ENCODE results near the gene DTNB. TPM values are rescaled to one million over a fixed set of nuclear protein-coding genes. Genes with fewer than 3 reads are reported as not detected.

The DTNB gene
- total and polyA plus RNA-seq, 9 donors = 8.0 to 24.9 (median 17.5) TPM

GRCh38 chr2:25698752-25699151 lies 25.4 kb upstream of the DTNB start:
- intact Hi-C loops (cut with DNase I) = no loop called here

DNA sequence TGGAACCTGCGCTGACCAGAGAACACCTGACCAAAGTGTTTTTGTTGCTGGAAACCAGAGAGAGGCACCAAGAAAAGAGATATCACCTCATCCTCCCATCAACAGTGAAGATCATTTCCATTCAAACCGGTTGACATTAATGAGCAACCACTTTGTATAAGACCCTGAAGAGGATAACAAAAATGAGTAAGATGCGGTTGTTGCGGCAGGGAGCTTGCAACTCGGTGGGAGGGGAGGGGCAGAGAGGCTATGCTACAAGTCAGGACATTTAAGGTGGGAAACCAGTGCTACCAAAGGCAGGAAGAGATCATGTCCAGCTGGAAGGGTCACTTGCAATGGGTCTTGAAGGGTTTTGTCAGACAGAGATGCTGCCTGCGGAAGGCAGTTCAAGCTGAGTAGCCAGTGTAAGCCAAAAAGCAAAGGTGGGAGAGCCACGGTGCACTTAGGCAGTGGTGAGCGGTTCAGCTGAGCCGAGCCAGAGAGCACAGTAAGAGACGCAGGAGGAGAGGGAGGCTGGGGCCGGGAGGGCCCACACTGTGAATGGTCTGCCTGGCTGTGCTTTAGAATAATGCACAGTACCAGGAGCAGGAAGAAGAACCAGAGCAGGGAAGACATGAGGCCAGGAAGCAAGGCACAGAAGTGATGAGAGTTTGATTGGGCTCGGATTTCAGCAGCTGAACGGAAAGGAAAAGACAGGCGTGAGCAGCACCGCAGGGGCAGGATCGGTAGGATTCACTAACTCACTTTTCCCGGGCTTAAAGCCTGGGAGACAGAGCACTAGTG lies 24.4 kb upstream of the DTNB start:
- 24 to 34% (median 27%) methylated on average over 17 of the region's 17 CpGs for WGBS, 3 donors
- Histone ChIP-seq H3K9me3 (no peaks in the 10 kb centered on the region), H3K4me3 (no peak overlapping the region), H3K27ac (no peak overlapping the region), H3K4me1 (ENCODE audit: insufficient read depth) (no peaks in the 10 kb centered on the region), H3K36me3 (no peaks in the 10 kb centered on the region), H3K27me3 (no peaks in the 10 kb centered on the region)
- intact Hi-C loops (cut with DNase I) = no loop called here
- no peak for DNase-seq
- no peak for TF ChIP-seq EP300 (IDR thresholded peaks at IDR 0.05)
- no peak for TF ChIP-seq POLR2A (IDR thresholded peaks at IDR 0.05)
- TF ChIP-seq, protein P1, sequence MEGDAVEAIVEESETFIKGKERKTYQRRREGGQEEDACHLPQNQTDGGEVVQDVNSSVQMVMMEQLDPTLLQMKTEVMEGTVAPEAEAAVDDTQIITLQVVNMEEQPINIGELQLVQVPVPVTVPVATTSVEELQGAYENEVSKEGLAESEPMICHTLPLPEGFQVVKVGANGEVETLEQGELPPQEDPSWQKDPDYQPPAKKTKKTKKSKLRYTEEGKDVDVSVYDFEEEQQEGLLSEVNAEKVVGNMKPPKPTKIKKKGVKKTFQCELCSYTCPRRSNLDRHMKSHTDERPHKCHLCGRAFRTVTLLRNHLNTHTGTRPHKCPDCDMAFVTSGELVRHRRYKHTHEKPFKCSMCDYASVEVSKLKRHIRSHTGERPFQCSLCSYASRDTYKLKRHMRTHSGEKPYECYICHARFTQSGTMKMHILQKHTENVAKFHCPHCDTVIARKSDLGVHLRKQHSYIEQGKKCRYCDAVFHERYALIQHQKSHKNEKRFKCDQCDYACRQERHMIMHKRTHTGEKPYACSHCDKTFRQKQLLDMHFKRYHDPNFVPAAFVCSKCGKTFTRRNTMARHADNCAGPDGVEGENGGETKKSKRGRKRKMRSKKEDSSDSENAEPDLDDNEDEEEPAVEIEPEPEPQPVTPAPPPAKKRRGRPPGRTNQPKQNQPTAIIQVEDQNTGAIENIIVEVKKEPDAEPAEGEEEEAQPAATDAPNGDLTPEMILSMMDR (IDR thresholded peaks at IDR 0.05) = no peak

More at GRCh38 chr2:25698752-25699151, 25.4 kb upstream of the DTNB start:
- Histone ChIP-seq H3K4me1 (ENCODE audit: insufficient read depth) (no peaks in the 10 kb centered on the region), H3K27ac (no peak overlapping the region), H3K27me3 (no peaks in the 10 kb centered on the region), H3K36me3 (no peaks in the 10 kb centered on the region), H3K4me3 (no peak overlapping the region), H3K9me3 (no peaks in the 10 kb centered on the region)
- TF ChIP-seq POLR2A (IDR thresholded peaks at IDR 0.05) (no peak), EP300 (IDR thresholded peaks at IDR 0.05) (no peak)
- TF ChIP-seq, protein P1 (IDR thresholded peaks at IDR 0.05) = no peak
- no peak for DNase-seq

DNA sequence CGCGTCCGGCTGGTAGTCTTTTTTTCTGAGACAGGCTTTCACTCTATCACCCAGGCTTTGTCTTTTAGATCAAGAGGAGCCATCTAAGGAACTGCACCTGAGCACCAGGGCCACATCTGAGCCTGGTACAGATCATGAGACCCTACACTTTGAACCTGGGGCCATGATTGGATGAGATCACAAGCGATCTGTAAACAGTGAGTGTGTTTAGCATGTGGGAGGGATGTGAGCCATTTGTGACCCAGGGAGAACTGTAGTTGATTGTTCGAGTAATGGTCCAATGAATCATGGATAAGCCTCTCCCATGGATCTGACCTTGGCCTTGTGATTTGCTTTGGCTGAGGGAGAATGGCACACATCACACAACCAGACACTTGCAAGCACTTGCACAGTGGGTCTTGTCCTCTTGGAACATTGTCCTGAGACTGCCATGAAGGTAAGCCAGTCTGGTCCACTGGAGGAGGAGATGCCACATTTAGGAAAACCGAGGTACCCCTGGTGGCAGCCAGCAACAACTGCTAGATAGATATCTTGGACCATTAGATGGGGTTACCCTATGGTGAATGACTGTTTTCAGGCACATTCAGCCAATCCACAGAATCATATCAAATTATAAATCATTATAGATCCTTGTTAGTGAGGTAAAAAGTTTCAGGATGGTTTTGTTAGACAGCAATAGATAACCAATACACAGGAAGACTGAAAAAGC lies 19.5 kb upstream of the DTNB start:
- no peaks in the 10 kb centered on the region for H3K27me3 ChIP-seq
- H3K36me3 ChIP-seq = no peaks in the 10 kb centered on the region
- H3K4me1 ChIP-seq (ENCODE audit: insufficient read depth) = no peaks in the 10 kb centered on the region
- no peak overlapping the region for H3K4me3 ChIP-seq
- H3K9me3 ChIP-seq = no peaks in the 10 kb centered on the region
- WGBS, 3 donors = 86 to 93% (median 86%) methylated on average over 6 of the region's 6 CpGs
- no peak for DNase-seq
- H3K27ac ChIP-seq = no peak overlapping the region
- TF ChIP-seq, protein P1 (IDR thresholded peaks at IDR 0.05) = no peak
- TF ChIP-seq EP300 (IDR thresholded peaks at IDR 0.05) (no peak), POLR2A (IDR thresholded peaks at IDR 0.05) (no peak)
- intact Hi-C loops (cut with DNase I) = no loop called here

DNA sequence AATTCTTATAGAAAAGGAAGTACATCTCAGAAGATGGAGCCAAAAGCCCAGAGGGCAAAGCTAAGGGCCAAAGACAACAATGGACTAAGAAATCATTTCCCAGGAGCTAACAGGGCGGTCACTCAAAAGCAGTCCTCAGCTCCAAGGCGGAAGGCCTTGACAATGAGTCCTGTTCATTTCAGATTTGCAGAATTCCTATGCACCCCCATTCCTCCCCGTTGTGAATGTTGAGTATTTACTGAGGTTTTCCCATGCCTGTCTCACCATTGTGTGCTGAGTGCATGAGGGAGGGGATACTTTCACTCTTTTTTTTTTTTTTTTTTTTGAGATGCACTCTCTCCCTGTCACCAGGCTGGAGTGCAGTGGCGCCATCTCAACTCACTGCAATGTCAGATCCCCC lies 18.8 kb upstream of the DTNB start:
- no peaks in the 10 kb centered on the region for H3K9me3 ChIP-seq
- H3K4me3 ChIP-seq = no peak overlapping the region
- H3K4me1 ChIP-seq (ENCODE audit: insufficient read depth) = no peaks in the 10 kb centered on the region
- no peaks in the 10 kb centered on the region for H3K36me3 ChIP-seq
- H3K27me3 ChIP-seq = no peaks in the 10 kb centered on the region
- 83 to 87% (median 85%) methylated on average over 4 of the region's 4 CpGs for WGBS, 3 donors
- no peak overlapping the region for H3K27ac ChIP-seq
- no peak for DNase-seq
- TF ChIP-seq POLR2A (IDR thresholded peaks at IDR 0.05) = no peak
- no peak for TF ChIP-seq EP300 (IDR thresholded peaks at IDR 0.05)
- TF ChIP-seq, protein P1 (IDR thresholded peaks at IDR 0.05) = no peak
- intact Hi-C loops (cut with DNase I) = no loop called here

Measured in ovary (tissue), 9 donors.